SK-N-SH (cell line): ENCODE data around the gene INPP5A. TPM values are rescaled to one million over a fixed set of nuclear protein-coding genes. Genes with fewer than 3 reads are reported as not detected.

Experiments used
- CTCF ChIA-PET: fragments of 300-600, 350-600 bp; formaldehyde crosslinking; extraction: SDS; loops from one replicate; lab custom pipeline; 2021; lab: Yijun Ruan, JAX
- POLR2A ChIA-PET: fragments of 350-600 bp; sonication (Branson Sonifier 250); formaldehyde crosslinking; extraction: SDS; loops from one replicate; lab custom pipeline; 2020; ENCODE audit warnings: antibody characterized with exemption, inconsistent platforms; lab: Yijun Ruan, JAX
- DNase-seq: peaks from one replicate; pipeline ENCODE4 v3.0.0; 2012
- H2AFZ ChIP-seq: fragments of 200-600 bp; sonication (generic); 2 replicates; pipeline ENCODE4 v1.8.1; 2016; ENCODE audit warnings: antibody characterized with exemption, mild to moderate bottlenecking, low read depth
- H3F3A ChIP-seq: fragments of 200-600 bp; sonication (generic); replicated peaks from 2 replicates; pipeline ENCODE3; 2016; ENCODE audit warnings: antibody characterized with exemption, mild to moderate bottlenecking; ENCODE audit not compliant: insufficient read depth
- H3K27ac ChIP-seq, 2 experiments: fragments of 200-500 bp in 1 of 2; fragments of 200-600 bp in 1 of 2; sonication (Bioruptor generic) in 1 of 2; sonication (generic), shearing (Covaris generic) in 1 of 2; 2 replicates each; pipeline versions ENCODE4 v1.5.1 to v1.6.1; 2014 to 2016; ENCODE audit warnings: low read depth in 2 of 2, inconsistent platforms in 1 of 2, low read length in 1 of 2, mild to moderate bottlenecking in 1 of 2, mixed read lengths in 1 of 2
- H3K27me3 ChIP-seq: fragments of 200-600 bp; sonication (generic), shearing (Covaris generic); 2 replicates; pipeline ENCODE4 v1.6.1; 2016; ENCODE audit warnings: mixed run types; ENCODE audit not compliant: insufficient read depth
- H3K36me3 ChIP-seq, 2 experiments: fragments of 200-500 bp in 1 of 2; fragments of 200-600 bp in 1 of 2; sonication (Bioruptor generic) in 1 of 2; sonication (generic) in 1 of 2; replicated peaks in 1 of 2; 2 replicates each; pipeline versions ENCODE3 to v1.5.1; 2014 to 2016; ENCODE audit warnings: low read length in 1 of 2, mild to moderate bottlenecking in 1 of 2; ENCODE audit not compliant: insufficient read depth in 2 of 2, control insufficient read depth in 1 of 2
- H3K4me1 ChIP-seq, 2 experiments: fragments of 200-500 bp in 1 of 2; fragments of 200-600 bp in 1 of 2; sonication (Bioruptor generic) in 1 of 2; sonication (generic), shearing (Covaris generic) in 1 of 2; 2 replicates each; pipeline versions ENCODE4 v1.5.1 to v1.6.1; 2014 to 2016; ENCODE audit warnings: low read depth in 1 of 2, low read length in 1 of 2, mixed run types in 1 of 2; ENCODE audit not compliant: insufficient read depth in 2 of 2, control insufficient read depth in 1 of 2
- H3K4me2 ChIP-seq: fragments of 200-600 bp; sonication (generic), shearing (Covaris generic); 2 replicates; pipeline ENCODE4 v1.6.1; 2017; ENCODE audit warnings: mixed run types
- H3K4me3 ChIP-seq, 2 experiments: fragments of 200-500 bp in 1 of 2; fragments of 200-600 bp in 1 of 2; sonication (Bioruptor generic) in 1 of 2; sonication (generic), shearing (Covaris generic) in 1 of 2; 2 replicates each; pipeline versions ENCODE4 v1.5.1 to v1.8.1; 2014 to 2016; ENCODE audit warnings: low read depth in 2 of 2, inconsistent platforms in 1 of 2, low read length in 1 of 2, mild to moderate bottlenecking in 1 of 2, mixed read lengths in 1 of 2, moderate library complexity in 1 of 2
- H3K79me2 ChIP-seq: fragments of 200-600 bp; sonication (generic); 2 replicates; pipeline ENCODE4 v1.8.1; 2017; ENCODE audit warnings: mild to moderate bottlenecking; ENCODE audit not compliant: insufficient read depth
- H3K9ac ChIP-seq: fragments of 200-600 bp; sonication (generic); 2 replicates; pipeline ENCODE4 v1.6.1; 2017; ENCODE audit warnings: mixed run types
- H3K9me2 ChIP-seq: fragments of 200-600 bp; sonication (generic); 2 replicates; pipeline ENCODE4 v1.6.1; 2017; ENCODE audit warnings: mixed run types
- H3K9me3 ChIP-seq: fragments of 200-600 bp; sonication (generic); 2 replicates; pipeline ENCODE4 v1.6.1; 2017; ENCODE audit warnings: mixed run types, mild to moderate bottlenecking, moderate library complexity
- H4K20me1 ChIP-seq: fragments of 200-600 bp; sonication (generic); 2 replicates; pipeline ENCODE4 v1.6.1; 2017; ENCODE audit warnings: mild to moderate bottlenecking, mixed run types; ENCODE audit not compliant: insufficient read depth
- CHD2 ChIP-seq: fragments of 150-350 bp; IDR thresholded peaks from 2 replicates; pipeline ENCODE4 v1.6.1; 2018; ENCODE audit warnings: low read length; ENCODE audit not compliant: partially characterized antibody
- EP300 ChIP-seq, 2 experiments: IDR thresholded peaks; 2 replicates each; pipeline versions ENCODE4 v1.4.0 to v1.6.1; 2012; ENCODE audit warnings: borderline replicate concordance in 1 of 2, low read depth in 1 of 2, low read length in 1 of 2
- FOXJ3 ChIP-seq: sonication (generic); formaldehyde crosslinking; IDR thresholded peaks from 2 replicates; pipeline ENCODE4 v1.5.1; 2020; ENCODE audit warnings: mild to moderate bottlenecking, missing genetic modification reagents
- FOXM1 ChIP-seq: IDR thresholded peaks from 2 replicates; pipeline ENCODE4 v1.4.0; 2012; ENCODE audit warnings: low read depth, mild to moderate bottlenecking
- GABPA ChIP-seq: IDR thresholded peaks from 2 replicates; pipeline ENCODE4 v1.4.0; 2012; ENCODE audit warnings: low read depth, mild to moderate bottlenecking
- GATA2 ChIP-seq: sonication (generic); formaldehyde crosslinking; IDR thresholded peaks from 2 replicates; pipeline ENCODE4 v1.5.0; 2020; ENCODE audit warnings: mild to moderate bottlenecking, missing genetic modification reagents
- JUND ChIP-seq: IDR thresholded peaks from 2 replicates; pipeline ENCODE4 v1.4.0; 2012
- NFIC ChIP-seq: IDR thresholded peaks from 2 replicates; pipeline ENCODE4 v1.4.0; 2012; ENCODE audit warnings: borderline replicate concordance
- NRF1 ChIP-seq: IDR thresholded peaks from 2 replicates; pipeline ENCODE4 v1.6.1; 2012; ENCODE audit warnings: low read depth, mild to moderate bottlenecking, low read length
- POLR2AphosphoS5 ChIP-seq: IDR thresholded peaks from 2 replicates; pipeline ENCODE4 v1.6.1; 2012; ENCODE audit warnings: low read depth, low read length
- RAD21 ChIP-seq: IDR thresholded peaks from 2 replicates; pipeline ENCODE4 v1.6.1; 2012; ENCODE audit warnings: mild to moderate bottlenecking, low read length
- RFX5 ChIP-seq: IDR thresholded peaks from 2 replicates; pipeline ENCODE4 v1.6.1; 2012; ENCODE audit warnings: mild to moderate bottlenecking, improper control_type of control experiment, low read length
- SIN3A ChIP-seq: IDR thresholded peaks from 2 replicates; pipeline ENCODE4 v1.6.1; 2012; ENCODE audit warnings: low read depth, mild to moderate bottlenecking, low read length, moderate library complexity, borderline replicate concordance
- SMC3 ChIP-seq: IDR thresholded peaks from 2 replicates; pipeline ENCODE4 v1.6.1; 2012; ENCODE audit warnings: low read depth, low read length, improper control_type of control experiment
- TAF1 ChIP-seq: IDR thresholded peaks from 2 replicates; pipeline ENCODE4 v1.6.1; 2012; ENCODE audit warnings: low read depth, mild to moderate bottlenecking, low read length, moderate library complexity, borderline replicate concordance
- TCF12 ChIP-seq: IDR thresholded peaks from 2 replicates; pipeline ENCODE4 v1.4.0; 2012
- TEAD4 ChIP-seq: IDR thresholded peaks from 2 replicates; pipeline ENCODE4 v1.4.0; 2012; ENCODE audit warnings: mild to moderate bottlenecking, borderline replicate concordance; ENCODE audit not compliant: insufficient read depth
- WGBS: methylation state at CpG from one replicate; pipeline ENCODE4 v1.1.6; 2017; ENCODE audit warnings: low lambda C conversion rate; 5-methylcytosine and 5-hydroxymethylcytosine counted together
- polyA plus RNA-seq, 3 experiments: library from polyadenylated mRNA; depleted of rRNA; stranded (reverse); fragments of >200 nt; gene quantifications; 2 replicates each; pipeline ENCODE4 v1.2.3, GENCODE V29; 2012
- TF ChIP-seq, protein P1 (sequence below): fragments of 200-600 bp; sonication (generic); IDR thresholded peaks from 2 replicates; pipeline ENCODE4 v1.6.1; 2017; ENCODE audit warnings: antibody characterized with exemption, mild to moderate bottlenecking, moderate library complexity
- TF ChIP-seq, protein P2 (sequence below): IDR thresholded peaks from 2 replicates; pipeline ENCODE4 v1.4.0; 2012; ENCODE audit warnings: low read depth

The INPP5A gene
- polyA plus RNA-seq, 1 of the 3 experiments (the other 2 are of a cell fraction): 12.0 TPM

DNA sequence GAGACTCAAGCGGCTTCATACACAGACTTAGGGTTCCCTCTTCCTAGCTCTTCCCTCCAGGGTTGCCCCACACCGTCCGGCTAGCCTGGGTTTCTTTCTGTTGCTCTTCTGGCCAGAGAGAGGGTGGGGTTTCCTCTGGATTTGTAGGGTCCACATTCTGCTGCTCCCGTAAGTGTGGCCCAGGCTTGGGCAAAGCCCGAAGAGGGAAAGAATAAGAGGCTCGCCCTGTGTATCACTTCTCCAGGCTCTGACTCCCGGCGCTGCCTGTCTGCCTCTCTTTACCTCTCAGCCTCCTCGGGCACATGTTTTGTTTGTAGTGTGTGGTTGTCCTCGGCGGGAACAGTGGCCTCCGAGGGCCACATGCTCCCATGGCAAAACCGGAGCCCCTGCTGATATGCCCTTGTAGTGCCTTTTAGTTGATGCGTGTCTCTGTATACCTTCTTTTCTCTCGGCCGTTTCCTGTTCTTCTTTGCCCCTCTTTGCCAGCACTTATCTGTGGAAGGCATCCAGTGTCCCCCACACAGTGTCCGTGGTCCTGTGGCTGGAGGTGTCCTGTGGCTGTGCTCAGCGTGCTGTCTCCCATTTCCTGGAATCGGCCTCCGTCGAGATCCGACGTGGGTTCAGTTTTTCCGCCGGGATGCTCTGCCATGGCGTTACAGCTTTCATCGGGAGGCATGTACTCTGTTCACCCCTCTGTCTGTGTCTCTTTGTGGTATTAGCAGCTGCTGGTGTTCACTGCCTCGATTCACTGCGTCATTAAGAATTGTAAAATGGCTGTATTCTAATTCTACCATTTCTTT, 102.9 kb downstream of the INPP5A start:
- Histone ChIP-seq H3K36me3 (no peaks in the 10 kb centered on the region), H3K27ac (no peak overlapping the region), H3K4me3 (no peak overlapping the region), H3F3A (no peaks in the 10 kb centered on the region), H4K20me1 (peaks cover 4% of the 10 kb centered on the region; the same call in 1 of the 2 replicates), H3K79me2 (peaks cover 20% of the 10 kb centered on the region), H2AFZ (no peak overlapping the region), H3K9ac (no peak overlapping the region), H3K9me2 (no peaks in the 10 kb centered on the region), H3K27me3 (no peaks in the 10 kb centered on the region), H3K4me1 (peaks cover 0 to 14% of the 10 kb centered on the region in 2 experiments; a peak in 1 of 4 replicates), H3K4me2 (no peak overlapping the region), H3K9me3 (no peaks in the 10 kb centered on the region)
- ChIA-PET POLR2A (no interaction called here), CTCF (interaction anchor here (0.8 to 4.7 kb wide), 4 partner anchors 14 to 182 kb away, joined by 3 to 19 read pairs (median 10); no protein-coding TSS in a partner anchor)
- no peak for DNase-seq
- 90% methylated on average over 29 of the region's 29 CpGs for WGBS
- no peak for TF ChIP-seq GABPA
- TF ChIP-seq TEAD4: no peak
- no peak for TF ChIP-seq POLR2AphosphoS5
- no peak for TF ChIP-seq CHD2
- no peak for TF ChIP-seq RAD21
- TF ChIP-seq GATA2 (CRISPR knock-in tag): no peak
- no peak for TF ChIP-seq SIN3A
- no peak for TF ChIP-seq FOXM1
- TF ChIP-seq FOXJ3 (CRISPR knock-in tag): no peak
- no peak for TF ChIP-seq TCF12
- TF ChIP-seq SMC3: no peak
- no peak for TF ChIP-seq JUND
- TF ChIP-seq, protein P1, sequence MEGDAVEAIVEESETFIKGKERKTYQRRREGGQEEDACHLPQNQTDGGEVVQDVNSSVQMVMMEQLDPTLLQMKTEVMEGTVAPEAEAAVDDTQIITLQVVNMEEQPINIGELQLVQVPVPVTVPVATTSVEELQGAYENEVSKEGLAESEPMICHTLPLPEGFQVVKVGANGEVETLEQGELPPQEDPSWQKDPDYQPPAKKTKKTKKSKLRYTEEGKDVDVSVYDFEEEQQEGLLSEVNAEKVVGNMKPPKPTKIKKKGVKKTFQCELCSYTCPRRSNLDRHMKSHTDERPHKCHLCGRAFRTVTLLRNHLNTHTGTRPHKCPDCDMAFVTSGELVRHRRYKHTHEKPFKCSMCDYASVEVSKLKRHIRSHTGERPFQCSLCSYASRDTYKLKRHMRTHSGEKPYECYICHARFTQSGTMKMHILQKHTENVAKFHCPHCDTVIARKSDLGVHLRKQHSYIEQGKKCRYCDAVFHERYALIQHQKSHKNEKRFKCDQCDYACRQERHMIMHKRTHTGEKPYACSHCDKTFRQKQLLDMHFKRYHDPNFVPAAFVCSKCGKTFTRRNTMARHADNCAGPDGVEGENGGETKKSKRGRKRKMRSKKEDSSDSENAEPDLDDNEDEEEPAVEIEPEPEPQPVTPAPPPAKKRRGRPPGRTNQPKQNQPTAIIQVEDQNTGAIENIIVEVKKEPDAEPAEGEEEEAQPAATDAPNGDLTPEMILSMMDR: no peak
- TF ChIP-seq TAF1: no peak
- no peak for TF ChIP-seq EP300 (IDR thresholded peaks at IDR 0.05; ENCODE audit: borderline replicate concordance in 1 of 2, low read depth in 1 of 2, low read length in 1 of 2)

DNA sequence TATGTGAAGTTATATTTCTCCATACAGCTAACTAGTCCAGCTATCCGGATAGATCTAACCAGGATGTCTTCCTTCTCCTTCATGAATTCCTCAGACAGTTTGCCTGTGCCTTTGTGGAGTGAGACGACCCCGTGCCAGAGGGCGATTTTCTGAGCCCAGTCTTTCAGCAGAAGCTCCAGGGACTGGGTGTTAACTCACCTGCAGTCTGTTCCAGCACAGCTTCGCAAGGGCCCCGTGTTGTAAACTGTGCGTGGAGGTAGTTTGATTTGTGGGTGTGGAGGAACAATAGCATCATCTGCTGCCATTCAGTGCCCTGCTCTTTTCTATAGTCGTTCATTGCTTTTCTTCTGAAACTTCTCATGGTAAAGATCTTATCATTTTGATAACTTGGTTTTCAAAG, 103.8 kb downstream of the INPP5A start:
- peaks cover 20% of the 10 kb centered on the region for H3K79me2 ChIP-seq
- TF ChIP-seq, protein P2, sequence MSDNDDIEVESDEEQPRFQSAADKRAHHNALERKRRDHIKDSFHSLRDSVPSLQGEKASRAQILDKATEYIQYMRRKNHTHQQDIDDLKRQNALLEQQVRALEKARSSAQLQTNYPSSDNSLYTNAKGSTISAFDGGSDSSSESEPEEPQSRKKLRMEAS: no peak
- no peak for TF ChIP-seq GABPA
- TF ChIP-seq CHD2: no peak
- TF ChIP-seq RFX5: no peak
- no peak for TF ChIP-seq POLR2AphosphoS5
- no peak for TF ChIP-seq NFIC
- no peak for TF ChIP-seq NRF1
- peaks cover 4% of the 10 kb centered on the region; the same call in 1 of the 2 replicates for H4K20me1 ChIP-seq
- no peak overlapping the region for H3K4me3 ChIP-seq
- no peak for DNase-seq
- H3K4me1 ChIP-seq: peaks cover 0 to 14% of the 10 kb centered on the region in 2 experiments; a peak in 1 of 4 replicates
- no peaks in the 10 kb centered on the region for H3K36me3 ChIP-seq
- ChIA-PET CTCF (interaction anchor here (0.8 to 4.7 kb wide), 3 partner anchors 14 to 188 kb away, joined by 3 to 19 read pairs (median 4); no protein-coding TSS in a partner anchor), POLR2A (no interaction called here)
- no peak overlapping the region for H3K27ac ChIP-seq
- no peaks in the 10 kb centered on the region for H3K9me3 ChIP-seq
- no peak overlapping the region for H3K9ac ChIP-seq
- H3K4me2 ChIP-seq: no peak overlapping the region
- WGBS: 83% methylated on average over 8 of the region's 8 CpGs
- no peaks in the 10 kb centered on the region for H3K9me2 ChIP-seq
- H2AFZ ChIP-seq: no peak overlapping the region
- no peaks in the 10 kb centered on the region for H3F3A ChIP-seq
- no peaks in the 10 kb centered on the region for H3K27me3 ChIP-seq
